SK-N-SH treated with all-trans-retinoic acid at 6 μM for 48 hours (cell line): ENCODE measurements around the gene ARHGEF4.

Source experiments
- ARNTL ChIP-seq: fragments of 450-650 bp; formaldehyde crosslinking; IDR thresholded peaks from 2 replicates; pipeline ENCODE4 v1.5.0; 2020; ENCODE audit warnings: low read depth, mild to moderate bottlenecking, moderate library complexity, borderline replicate concordance
- BACH2 ChIP-seq: fragments of 250-450 bp; sonication (Bioruptor Pico); IDR thresholded peaks from 2 replicates; pipeline ENCODE4 v1.9.0; 2021; ENCODE audit warnings: mild to moderate bottlenecking, borderline replicate concordance
- CREB5 ChIP-seq: fragments of 250-450 bp; sonication (Bioruptor Pico); IDR thresholded peaks from 2 replicates; pipeline ENCODE4 v1.5.1; 2020; ENCODE audit warnings: low read depth, mild to moderate bottlenecking, moderate library complexity
- CSDC2 ChIP-seq: fragments of 250-450 bp; sonication (Bioruptor Pico); IDR thresholded peaks from 2 replicates; pipeline ENCODE4 v1.5.0; 2020; ENCODE audit warnings: mild to moderate bottlenecking, moderate library complexity
- ESRRG ChIP-seq: fragments of 250-450 bp; sonication (Bioruptor Pico); IDR thresholded peaks from 2 replicates; pipeline ENCODE4 v1.6.1; 2021; ENCODE audit warnings: mild to moderate bottlenecking
- GLIS3 ChIP-seq: fragments of 250-450 bp; sonication (Bioruptor Pico); IDR thresholded peaks from 2 replicates; pipeline ENCODE4 v1.5.0; 2020; ENCODE audit warnings: mild to moderate bottlenecking, moderate library complexity
- ISL1 ChIP-seq: fragments of 250-450 bp; sonication (Bioruptor Pico); IDR thresholded peaks from 2 replicates; pipeline ENCODE4 v2.1.2; 2022; ENCODE audit warnings: mild to moderate bottlenecking, moderate library complexity
- OSR1 ChIP-seq: fragments of 250-450 bp; sonication (Bioruptor Pico); IDR thresholded peaks from 2 replicates; pipeline ENCODE4 v1.8.0; 2022; ENCODE audit warnings: moderate library complexity, mild to moderate bottlenecking, inconsistent platforms
- PATZ1 ChIP-seq: fragments of 250-450 bp; sonication (Bioruptor Pico); IDR thresholded peaks from 2 replicates; pipeline ENCODE4 v1.8.0; 2020; ENCODE audit warnings: mild to moderate bottlenecking, moderate library complexity, borderline replicate concordance
- POU6F1 ChIP-seq: fragments of 250-450 bp; sonication (Bioruptor Pico); IDR thresholded peaks from 2 replicates; pipeline ENCODE4 v1.8.0; 2021; ENCODE audit warnings: low read depth, mild to moderate bottlenecking, moderate library complexity, borderline replicate concordance
- PPARA ChIP-seq: fragments of 250-450 bp; sonication (Bioruptor Pico); IDR thresholded peaks from 2 replicates; pipeline ENCODE4 v1.5.0; 2020; ENCODE audit warnings: mild to moderate bottlenecking, borderline replicate concordance
- SNAI2 ChIP-seq: fragments of 250-450 bp; sonication (Bioruptor Pico); IDR thresholded peaks from 2 replicates; pipeline ENCODE4 v1.5.0; 2020; ENCODE audit warnings: mild to moderate bottlenecking, moderate library complexity
- TCF4 ChIP-seq: fragments of 250-450 bp; sonication (Bioruptor Pico); IDR thresholded peaks from 2 replicates; pipeline ENCODE4 v1.8.0; 2021; ENCODE audit warnings: mild to moderate bottlenecking, moderate library complexity, borderline replicate concordance
- ZNF565 ChIP-seq: fragments of 450-650 bp; formaldehyde crosslinking; conservative IDR thresholded peaks from 2 replicates; pipeline ENCODE4 v1.5.0; 2020; ENCODE audit warnings: low read depth, mild to moderate bottlenecking, moderate library complexity

- TF ChIP-seq CREB5 (CRISPR knock-in tag) (no peak), SNAI2 (CRISPR knock-in tag) (no peak), ARNTL (CRISPR knock-in tag) (no peak), PATZ1 (CRISPR knock-in tag) (no peak), TCF4 (CRISPR knock-in tag) (no peak), ZNF565 (no peak), ISL1 (CRISPR knock-in tag) (no peak), BACH2 (CRISPR knock-in tag) (no peak), CSDC2 (no peak), POU6F1 (CRISPR knock-in tag) (no peak), ESRRG (no peak), GLIS3 (no peak), PPARA (CRISPR knock-in tag) (no peak), OSR1 (CRISPR knock-in tag) (no peak)
These were observed 74.8 kb downstream of the ARHGEF4 start for GRCh38 chr2:130911482-130911881.
